RWPE1 (cell line): ENCODE data around the gene OASL.

Source experiments
- CTCF ChIA-PET: fragments of 350-600 bp; sonication (Branson Sonifier 250); formaldehyde crosslinking; extraction: SDS; loops from one replicate; lab custom pipeline; 2021; lab: Yijun Ruan, JAX
- POLR2A ChIA-PET: fragments of 400-600 bp; formaldehyde crosslinking; extraction: SDS; loops from one replicate; lab custom pipeline; 2020; ENCODE audit warnings: antibody characterized with exemption; ENCODE audit not compliant: low non-redundant PET; lab: Yijun Ruan, JAX
- DNase-seq: peaks from one replicate; pipeline ENCODE4 v3.0.0; 2012; ENCODE audit warnings: low spot score
- H3K27ac ChIP-seq: fragments of 450-650 bp; 2 replicates; pipeline ENCODE4 v1.5.1; 2017
- CTCF ChIP-seq: fragments of 450-650 bp; conservative IDR thresholded peaks from 2 replicates; pipeline ENCODE4 v1.5.1; 2017; ENCODE audit warnings: low read depth, mild to moderate bottlenecking

Gene OASL

GRCh38 chr12:120971299-120972180 is 67.5 kb downstream of the OASL start:
- ChIA-PET CTCF (interaction anchor here (0.5 to 1.5 kb wide), 26 partner anchors 9 to 389 kb away, joined by 3 to 11 read pairs (median 4); partner anchors contain the start of gene ACADS), POLR2A (no interaction called here)
- peak; percentile 82 for DNase-seq
- TF ChIP-seq CTCF = peak; percentile 81
- no peak overlapping the region for H3K27ac ChIP-seq

GRCh38 chr12:120970310-120970709 is 68.7 kb downstream of the OASL start:
- DNase-seq = no peak
- POLR2A ChIA-PET = no interaction called here
- CTCF ChIA-PET = interaction anchor here (0.6 kb wide), 1 partner anchor 83 kb away, joined by 3 read pairs; no protein-coding TSS in a partner anchor
- no peak overlapping the region for H3K27ac ChIP-seq
- no peak for TF ChIP-seq CTCF
